A673 (cell line): ENCODE data around the gene SDK1. TPM values are rescaled to one million over a fixed set of nuclear protein-coding genes. Genes with fewer than 3 reads are reported as not detected.

Experiments used
- BruUV-seq: library from RNA; stranded (reverse); fragments of 400-500 nt; replicated peaks from 2 replicates; lab custom pipeline; 2021; lab: Mats Ljungman, UMichigan
- CTCF ChIA-PET: fragments of 300-600 bp; sonication (Branson Sonifier 250); formaldehyde crosslinking; loops from one replicate; lab custom pipeline; 2022; ENCODE audit warnings: antibody characterized with exemption; lab: Charles Lee
- POLR2A ChIA-PET: fragments of 300-600 bp; sonication (Branson Sonifier 250); formaldehyde crosslinking; loops from one replicate; lab custom pipeline; 2022; ENCODE audit warnings: antibody characterized with exemption; ENCODE audit not compliant: low non-redundant PET; lab: Charles Lee
- DNase-seq: peaks from one replicate; pipeline ENCODE4 v3.0.0-alpha.2; 2015; ENCODE audit warnings: low spot score
- H3K27ac ChIP-seq: fragments of 200-600 bp; sonication (generic); 2 replicates; pipeline ENCODE4 v1.5.1; 2016; ENCODE audit warnings: mixed run types, low read depth, mild to moderate bottlenecking, mixed read lengths, antibody characterized with exemption, low read length; ENCODE audit not compliant: poor library complexity, severe bottlenecking
- H3K27me3 ChIP-seq: fragments of 200-600 bp; sonication (generic); replicated peaks from 2 replicates; pipeline ENCODE4 v1.6.1; 2017; ENCODE audit warnings: mixed run types, low read depth, mild to moderate bottlenecking, mixed read lengths, antibody characterized with exemption, low read length; ENCODE audit not compliant: insufficient read depth, poor library complexity
- H3K36me3 ChIP-seq: fragments of 200-600 bp; sonication (generic); 2 replicates; pipeline ENCODE4 v1.6.1; 2016; ENCODE audit warnings: mixed run types, mild to moderate bottlenecking, mixed read lengths, antibody characterized with exemption, low read length; ENCODE audit not compliant: insufficient read depth, poor library complexity, severe bottlenecking
- H3K4me1 ChIP-seq: fragments of 200-600 bp; sonication (generic); 2 replicates; pipeline ENCODE4 v1.6.1; 2017; ENCODE audit warnings: mixed run types, mild to moderate bottlenecking, mixed read lengths, antibody characterized with exemption, low read length; ENCODE audit not compliant: insufficient read depth, poor library complexity, severe bottlenecking
- H3K4me3 ChIP-seq: fragments of 200-600 bp; sonication (generic); 2 replicates; pipeline ENCODE4 v1.5.1; 2016; ENCODE audit warnings: low read depth, mixed run types, mild to moderate bottlenecking, mixed read lengths, low read length; ENCODE audit not compliant: poor library complexity, severe bottlenecking
- H3K9me3 ChIP-seq: fragments of 200-600 bp; sonication (generic); 2 replicates; pipeline ENCODE4 v1.6.1; 2016; ENCODE audit warnings: mixed run types, low read depth, mild to moderate bottlenecking, mixed read lengths, antibody characterized with exemption, low read length; ENCODE audit not compliant: poor library complexity, severe bottlenecking
- EZH2 ChIP-seq: fragments of 200-600 bp; sonication (generic); IDR thresholded peaks from 2 replicates; pipeline ENCODE4 v1.6.1; 2017; ENCODE audit warnings: borderline replicate concordance, low read depth, mild to moderate bottlenecking, mixed read lengths, antibody characterized with exemption, low read length; ENCODE audit not compliant: poor library complexity, severe bottlenecking
- intact Hi-C: fragments of 100-400 bp; cut with micrococcal nuclease; formaldehyde crosslinking; loops from one replicate; pipeline ENCODE4 v1.10.0; 2022; ENCODE audit not compliant: unreplicated experiment
- total RNA-seq: library from RNA; stranded (reverse); gene quantifications from 2 replicates; pipeline ENCODE4 v1.2.3, GENCODE V29; 2021
- TF ChIP-seq, protein P1 (sequence below): fragments of 300-800, 200-600 bp; sonication (generic); conservative IDR thresholded peaks from 2 replicates; pipeline ENCODE4 v1.5.1; 2017; ENCODE audit warnings: low read depth, mild to moderate bottlenecking, antibody characterized with exemption, low read length, moderate library complexity, mixed read lengths

Gene SDK1
- total RNA-seq, 1 experiment from 2014 or later: 14.7 TPM

DNA sequence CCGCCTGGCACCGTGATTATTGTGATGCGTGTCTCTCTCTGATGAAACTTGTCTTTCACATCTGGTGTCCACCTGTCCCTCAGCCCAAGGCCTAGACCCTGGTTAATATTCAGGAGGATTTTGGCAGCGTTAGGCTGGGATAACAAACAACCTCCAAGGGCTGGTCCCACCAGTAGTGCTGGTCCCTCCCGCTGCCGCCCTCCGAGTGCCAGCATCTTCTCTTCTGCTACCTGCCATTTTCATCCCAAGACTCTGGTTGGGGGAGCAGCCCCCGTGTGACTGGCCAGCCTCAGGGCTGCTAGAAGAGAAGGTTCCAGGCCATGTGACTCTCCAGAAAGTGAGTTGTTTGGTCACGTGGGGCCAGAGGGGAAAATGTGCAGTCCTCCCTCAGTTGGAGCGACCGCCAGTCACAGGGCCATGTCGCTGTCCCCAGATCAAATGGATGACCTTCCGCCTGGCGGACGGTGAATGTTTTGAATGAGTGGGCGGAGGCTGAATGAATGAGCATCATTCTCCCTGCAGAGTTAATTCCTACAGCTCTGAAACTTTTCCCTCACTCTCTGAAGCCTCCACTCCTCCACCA is 901.2 kb downstream of the SDK1 start:
- TF ChIP-seq, protein P1, sequence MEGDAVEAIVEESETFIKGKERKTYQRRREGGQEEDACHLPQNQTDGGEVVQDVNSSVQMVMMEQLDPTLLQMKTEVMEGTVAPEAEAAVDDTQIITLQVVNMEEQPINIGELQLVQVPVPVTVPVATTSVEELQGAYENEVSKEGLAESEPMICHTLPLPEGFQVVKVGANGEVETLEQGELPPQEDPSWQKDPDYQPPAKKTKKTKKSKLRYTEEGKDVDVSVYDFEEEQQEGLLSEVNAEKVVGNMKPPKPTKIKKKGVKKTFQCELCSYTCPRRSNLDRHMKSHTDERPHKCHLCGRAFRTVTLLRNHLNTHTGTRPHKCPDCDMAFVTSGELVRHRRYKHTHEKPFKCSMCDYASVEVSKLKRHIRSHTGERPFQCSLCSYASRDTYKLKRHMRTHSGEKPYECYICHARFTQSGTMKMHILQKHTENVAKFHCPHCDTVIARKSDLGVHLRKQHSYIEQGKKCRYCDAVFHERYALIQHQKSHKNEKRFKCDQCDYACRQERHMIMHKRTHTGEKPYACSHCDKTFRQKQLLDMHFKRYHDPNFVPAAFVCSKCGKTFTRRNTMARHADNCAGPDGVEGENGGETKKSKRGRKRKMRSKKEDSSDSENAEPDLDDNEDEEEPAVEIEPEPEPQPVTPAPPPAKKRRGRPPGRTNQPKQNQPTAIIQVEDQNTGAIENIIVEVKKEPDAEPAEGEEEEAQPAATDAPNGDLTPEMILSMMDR: no peak
- TF ChIP-seq EZH2: no peak
- Histone ChIP-seq H3K4me3 (no peak overlapping the region), H3K27me3 (no peaks in the 10 kb centered on the region), H3K27ac (no peak overlapping the region), H3K4me1 (no peaks in the 10 kb centered on the region), H3K9me3 (no peaks in the 10 kb centered on the region), H3K36me3 (no peaks in the 10 kb centered on the region)
- no TSS peak for BruUV-seq
- ChIA-PET POLR2A (no interaction called here), CTCF (no interaction called here)
- intact Hi-C loops: no loop called here
- no peak for DNase-seq

DNA sequence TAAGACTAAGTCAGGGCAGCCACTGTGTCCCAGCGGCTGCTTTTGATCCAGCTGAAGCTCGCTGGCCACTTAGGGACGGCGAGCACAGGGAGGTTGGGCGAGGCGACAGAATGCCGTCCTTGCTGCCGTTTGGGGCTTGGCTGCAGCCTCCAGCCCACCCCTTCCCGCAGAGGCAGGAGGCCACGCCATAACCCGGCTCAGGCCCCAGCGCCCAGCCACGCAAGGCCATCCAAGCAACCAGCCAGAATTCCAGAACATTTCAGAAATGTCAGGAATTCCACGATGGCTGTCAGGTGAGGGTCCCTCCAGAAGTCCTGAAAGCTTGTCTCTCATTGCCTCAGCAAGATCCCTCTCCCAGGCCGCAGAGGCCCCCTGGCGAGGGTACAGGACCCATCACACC is 901.9 kb downstream of the SDK1 start:
- intact Hi-C loops: no loop called here
- no TSS peak for BruUV-seq
- TF ChIP-seq, protein P1: no peak
- TF ChIP-seq EZH2: no peak
- DNase-seq: no peak
- Histone ChIP-seq H3K9me3 (no peaks in the 10 kb centered on the region), H3K27me3 (no peaks in the 10 kb centered on the region), H3K36me3 (no peaks in the 10 kb centered on the region), H3K27ac (no peak overlapping the region), H3K4me3 (no peak overlapping the region), H3K4me1 (no peaks in the 10 kb centered on the region)
- ChIA-PET POLR2A (no interaction called here), CTCF (no interaction called here)

DNA sequence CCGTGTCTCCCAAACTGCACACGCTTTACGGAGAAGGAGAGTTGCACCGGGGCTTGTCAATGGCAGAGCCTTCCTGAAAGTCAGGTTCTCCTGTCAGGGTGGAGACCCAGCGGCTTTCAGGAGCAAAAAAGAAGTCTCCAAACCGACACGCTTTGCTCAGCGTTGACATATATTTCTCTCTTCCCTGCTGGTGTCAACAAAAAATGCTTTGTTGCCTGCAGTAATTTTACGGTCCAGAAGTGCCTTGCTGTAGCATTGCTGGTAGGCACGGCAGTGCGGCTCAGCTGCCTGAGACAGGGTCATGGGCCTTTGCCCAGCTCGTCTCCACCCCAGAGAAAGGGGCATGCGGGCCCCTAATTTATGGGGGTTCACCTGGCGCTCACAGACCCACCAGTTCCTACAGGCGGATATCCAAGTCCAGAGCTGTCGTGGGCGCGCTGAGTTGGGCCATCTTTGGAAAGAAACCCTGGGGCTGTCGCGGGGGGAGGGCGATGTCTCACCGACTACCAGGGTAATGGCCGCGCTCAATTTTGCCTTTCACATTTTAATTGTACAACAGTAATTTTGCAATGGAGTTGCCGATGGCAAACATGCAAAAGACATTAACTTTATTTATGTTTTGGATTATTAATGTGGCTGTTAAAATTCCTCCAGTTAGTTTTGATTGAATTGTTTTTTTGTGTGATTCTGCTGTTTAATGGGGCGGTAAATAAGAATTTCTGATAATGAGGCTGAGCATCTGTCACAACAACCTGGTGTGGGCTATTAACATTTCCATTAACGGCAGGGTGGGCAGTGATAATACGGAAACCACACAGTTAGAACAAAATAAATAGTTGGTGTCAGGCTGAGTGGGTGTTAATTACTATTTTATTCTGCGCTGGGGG is 902.8 kb downstream of the SDK1 start:
- Histone ChIP-seq H3K27me3 (no peaks in the 10 kb centered on the region), H3K27ac (no peak overlapping the region), H3K9me3 (no peaks in the 10 kb centered on the region), H3K4me3 (no peak overlapping the region), H3K36me3 (no peaks in the 10 kb centered on the region), H3K4me1 (no peaks in the 10 kb centered on the region)
- CTCF ChIA-PET: no interaction called here
- POLR2A ChIA-PET: no interaction called here
- intact Hi-C loops: no loop called here
- no TSS peak for BruUV-seq
- TF ChIP-seq, protein P1: no peak
- no peak for TF ChIP-seq EZH2
- no peak for DNase-seq
